ENCODE measurements around the gene IL37. TPM values are rescaled to one million over a fixed set of nuclear protein-coding genes. Genes with fewer than 3 reads are reported as not detected.

Gene IL37
- total RNA-seq, 4 donors from 2014 or later, result not detected

- Histone ChIP-seq H3K4me1 (no peaks in the 10 kb centered on the region), H3K27me3 (no peaks in the 10 kb centered on the region), H3K4me3 (no peak overlapping the region), H3K36me3 (no peaks in the 10 kb centered on the region), H3K27ac (no peak overlapping the region), H3K9me3 (peaks cover 0 to 13% (median 0%) of the 10 kb centered on the region in 3 donors)
- WGBS, 2 donors (ENCODE audit: low coverage in 1 of 2), result 56 to 57% methylated on average over 2 to 3 of the region's 3 CpGs
- ATAC-seq, result no peak
- TF ChIP-seq EP300 (IDR thresholded peaks at IDR 0.05) (no peak), POLR2AphosphoS5 (IDR thresholded peaks at IDR 0.05) (no peak), POLR2A (IDR thresholded peaks at IDR 0.05) (no peak)
- TF ChIP-seq, protein P1, sequence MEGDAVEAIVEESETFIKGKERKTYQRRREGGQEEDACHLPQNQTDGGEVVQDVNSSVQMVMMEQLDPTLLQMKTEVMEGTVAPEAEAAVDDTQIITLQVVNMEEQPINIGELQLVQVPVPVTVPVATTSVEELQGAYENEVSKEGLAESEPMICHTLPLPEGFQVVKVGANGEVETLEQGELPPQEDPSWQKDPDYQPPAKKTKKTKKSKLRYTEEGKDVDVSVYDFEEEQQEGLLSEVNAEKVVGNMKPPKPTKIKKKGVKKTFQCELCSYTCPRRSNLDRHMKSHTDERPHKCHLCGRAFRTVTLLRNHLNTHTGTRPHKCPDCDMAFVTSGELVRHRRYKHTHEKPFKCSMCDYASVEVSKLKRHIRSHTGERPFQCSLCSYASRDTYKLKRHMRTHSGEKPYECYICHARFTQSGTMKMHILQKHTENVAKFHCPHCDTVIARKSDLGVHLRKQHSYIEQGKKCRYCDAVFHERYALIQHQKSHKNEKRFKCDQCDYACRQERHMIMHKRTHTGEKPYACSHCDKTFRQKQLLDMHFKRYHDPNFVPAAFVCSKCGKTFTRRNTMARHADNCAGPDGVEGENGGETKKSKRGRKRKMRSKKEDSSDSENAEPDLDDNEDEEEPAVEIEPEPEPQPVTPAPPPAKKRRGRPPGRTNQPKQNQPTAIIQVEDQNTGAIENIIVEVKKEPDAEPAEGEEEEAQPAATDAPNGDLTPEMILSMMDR (IDR thresholded peaks at IDR 0.05), result no peak
Observed at GRCh38 chr2:112940859-112941625, 30.1 kb downstream of the IL37 start.

DNA sequence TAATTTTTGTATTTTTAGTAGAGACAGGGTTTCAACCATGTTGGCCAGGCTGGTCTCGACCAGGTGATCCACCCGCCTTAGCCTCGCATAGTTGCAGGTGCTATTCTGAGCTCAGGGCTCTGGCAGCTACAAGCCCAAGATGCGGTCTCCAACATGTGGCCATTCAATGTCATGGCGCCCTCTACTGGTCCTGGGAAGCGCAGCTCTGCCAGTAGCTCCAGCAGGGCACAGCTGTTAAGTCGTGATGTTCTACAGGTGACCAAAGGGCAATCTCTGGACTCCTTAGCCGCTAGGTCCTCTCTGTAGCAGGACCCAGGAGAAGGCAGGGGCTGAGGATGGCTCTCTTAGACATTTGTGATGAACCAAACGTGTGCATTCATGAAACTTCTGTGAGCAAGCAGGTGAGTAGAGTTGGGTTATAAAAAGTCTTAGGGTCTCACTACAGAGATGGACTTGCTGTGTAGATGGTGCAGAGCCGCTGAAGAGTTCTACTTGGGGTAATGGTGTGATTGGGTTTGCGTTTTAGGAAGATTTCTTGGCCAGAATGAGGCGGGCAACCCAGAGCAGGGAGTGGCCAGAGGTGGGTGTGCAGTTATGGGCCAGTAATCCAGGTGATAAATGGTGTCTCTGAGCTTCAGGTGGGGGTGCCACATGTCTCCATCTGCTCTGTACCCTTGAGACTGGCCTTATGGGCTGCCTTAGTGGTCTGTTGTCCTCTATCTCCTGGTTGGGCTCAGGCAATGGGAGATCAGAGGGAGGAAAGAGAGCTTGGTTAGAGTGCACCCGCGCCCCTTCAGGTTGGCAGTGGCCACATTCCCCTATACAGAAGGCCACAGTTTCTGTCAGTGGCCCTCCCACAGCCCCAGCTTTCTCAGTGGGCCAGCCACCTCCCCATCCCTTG, 31.0 kb downstream of the IL37 start:
- Histone ChIP-seq H3K4me3 (no peak overlapping the region), H3K27me3 (no peaks in the 10 kb centered on the region), H3K9me3 (peaks cover 0 to 13% (median 0%) of the 10 kb centered on the region in 3 donors), H3K4me1 (no peaks in the 10 kb centered on the region), H3K27ac (no peak overlapping the region), H3K36me3 (no peaks in the 10 kb centered on the region)
- WGBS, 2 donors (ENCODE audit: low coverage in 1 of 2), result 26 to 55% methylated on average over 3 to 8 of the region's 14 CpGs
- peak; percentile 57 for ATAC-seq
- no peak for TF ChIP-seq POLR2A (IDR thresholded peaks at IDR 0.05)
- TF ChIP-seq, protein P1 (IDR thresholded peaks at IDR 0.05), result peak; percentile 41 to 82 (median 48)
- no peak for TF ChIP-seq EP300 (IDR thresholded peaks at IDR 0.05)
- TF ChIP-seq POLR2AphosphoS5 (IDR thresholded peaks at IDR 0.05), result no peak

DNA sequence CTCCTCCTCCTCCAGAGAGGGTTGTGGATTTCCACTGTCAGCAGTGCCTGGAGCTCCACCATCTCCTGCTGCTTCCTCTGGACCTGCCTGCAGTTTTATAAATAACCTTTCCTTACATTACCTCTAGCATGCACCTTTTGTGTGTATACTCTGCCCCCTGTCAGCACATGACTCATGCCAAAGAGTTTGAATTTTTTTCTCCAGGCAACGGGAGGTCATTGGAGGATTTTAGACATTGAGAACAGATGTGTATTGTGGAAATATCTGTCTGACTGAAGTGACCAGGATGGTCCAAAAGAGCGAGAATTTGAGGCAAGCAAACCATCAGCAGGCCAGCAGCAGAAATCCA, 31.7 kb downstream of the IL37 start:
- TF ChIP-seq EP300 (IDR thresholded peaks at IDR 0.05) (no peak), POLR2AphosphoS5 (IDR thresholded peaks at IDR 0.05) (no peak), POLR2A (IDR thresholded peaks at IDR 0.05) (no peak)
- TF ChIP-seq, protein P1 (IDR thresholded peaks at IDR 0.05), result no peak
- Histone ChIP-seq H3K9me3 (peaks cover 0 to 13% (median 0%) of the 10 kb centered on the region in 3 donors), H3K4me1 (no peaks in the 10 kb centered on the region), H3K36me3 (no peaks in the 10 kb centered on the region), H3K4me3 (no peak overlapping the region), H3K27ac (no peak overlapping the region), H3K27me3 (no peaks in the 10 kb centered on the region)
- no peak for ATAC-seq
- 40 to 60% methylated on average over 1 to 2 of the region's 2 CpGs for WGBS, 2 donors (ENCODE audit: low coverage in 1 of 2)

DNA sequence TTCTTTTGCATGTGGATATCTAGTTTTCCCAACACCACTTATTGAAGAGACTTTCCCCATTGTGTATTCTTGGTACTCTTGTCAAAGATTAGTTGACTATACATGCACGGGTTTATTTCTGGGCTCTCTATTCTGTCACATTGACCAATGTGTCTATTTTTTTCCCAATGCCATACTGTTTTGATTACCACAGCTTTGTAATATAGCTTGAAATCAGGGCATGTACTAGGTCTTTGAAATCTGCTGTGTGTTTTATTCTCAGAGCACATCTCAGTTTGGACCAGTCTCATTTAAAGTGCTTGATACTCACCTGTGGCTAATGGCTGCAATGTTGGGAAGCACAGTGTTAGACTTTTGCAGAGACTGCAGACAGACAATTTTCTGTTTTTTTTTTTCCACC, 34.0 kb downstream of the IL37 start:
- 83% methylated on average over 1 of the region's 1 CpG; no CpG with 5 or more reads in 1 of the 2 donors for WGBS, 2 donors (ENCODE audit: low coverage in 1 of 2)
- ATAC-seq, result no peak

More for the DNA sequence above, 34.0 kb downstream of the IL37 start:
- H3K36me3 ChIP-seq, result no peaks in the 10 kb centered on the region
- no peak overlapping the region for H3K4me3 ChIP-seq
- peaks cover 0 to 13% (median 0%) of the 10 kb centered on the region in 3 donors for H3K9me3 ChIP-seq
- H3K27ac ChIP-seq, result no peak overlapping the region
- no peaks in the 10 kb centered on the region for H3K27me3 ChIP-seq
- TF ChIP-seq EP300 (IDR thresholded peaks at IDR 0.05), result no peak
- TF ChIP-seq POLR2AphosphoS5 (IDR thresholded peaks at IDR 0.05), result no peak
- TF ChIP-seq, protein P1 (IDR thresholded peaks at IDR 0.05), result no peak
- no peak for TF ChIP-seq POLR2A (IDR thresholded peaks at IDR 0.05)
- H3K4me1 ChIP-seq, result no peaks in the 10 kb centered on the region

All from gastroesophageal sphincter (tissue), 4 donors.